HCT116 (cell line): ENCODE data around the gene HSPA1A. TPM values are rescaled to one million over a fixed set of nuclear protein-coding genes. Genes with fewer than 3 reads are reported as not detected.

Experiments used
- ATAC-seq: fragments of 200-7000 bp; cut with Tn5 transposase; 2 replicates; pipeline ENCODE4 v1.9.1; 2020; ENCODE audit warnings: mild to moderate bottlenecking, moderate library complexity
- BruUV-seq: library from RNA; stranded (reverse); fragments of 400-500 nt; replicated peaks from 2 replicates; lab custom pipeline; 2021; lab: Mats Ljungman, UMichigan
- CTCF ChIA-PET: fragments of 300-600 bp; sonication (Branson Sonifier 250); formaldehyde crosslinking; loops from one replicate; lab custom pipeline; 2021; ENCODE audit warnings: antibody characterized with exemption; lab: Charles Lee
- POLR2A ChIA-PET: fragments of 300-600, 350-600 bp; sonication (Branson Sonifier 250); formaldehyde crosslinking; loops from one replicate; lab custom pipeline; 2021; ENCODE audit warnings: antibody characterized with exemption; lab: Charles Lee
- RAD21 ChIA-PET, 2 experiments: fragments of 300-600 bp; sonication (Branson Sonifier 250); formaldehyde crosslinking; loops; one replicate each; lab custom pipeline; 2023; ENCODE audit warnings: low total read pairs in 2 of 2; ENCODE audit not compliant: uncharacterized antibody in 2 of 2, unreplicated experiment in 2 of 2, low non-redundant PET in 1 of 2; lab: Charles Lee
- DNase-seq: peaks from one replicate; pipeline ENCODE4 v3.0.0-alpha.2; 2010; ENCODE audit warnings: low read depth, low spot score
- H2AFZ ChIP-seq: fragments of 200-600 bp; shearing (Covaris generic), sonication (generic); 2 replicates; pipeline ENCODE4 v1.6.1; 2017; ENCODE audit warnings: low read depth, mixed run types, mixed read lengths, antibody characterized with exemption, low read length; ENCODE audit not compliant: poor library complexity, severe bottlenecking
- H3K27ac ChIP-seq: 2 replicates; pipeline ENCODE4 v1.5.1; 2012; ENCODE audit warnings: low read depth, low read length
- H3K27me3 ChIP-seq: fragments of 200-600 bp; sonication (generic); 2 replicates; pipeline ENCODE4 v1.6.1; 2016; ENCODE audit warnings: mixed run types, low read length, mixed read lengths; ENCODE audit not compliant: insufficient read depth
- H3K36me3 ChIP-seq, 2 experiments: fragments of 200-500 bp in 1 of 2; fragments of 200-600 bp in 1 of 2; sonication (Bioruptor generic) in 1 of 2; sonication (generic) in 1 of 2; 2 replicates each; pipeline versions ENCODE4 v1.5.1 to v1.6.1; 2014 to 2016; ENCODE audit warnings: low read length in 2 of 2, inconsistent platforms in 1 of 2, mixed read lengths in 1 of 2, mixed run types in 1 of 2; ENCODE audit not compliant: insufficient read depth in 2 of 2, control insufficient read depth in 1 of 2
- H3K4me1 ChIP-seq, 2 experiments: fragments of 200-600 bp in 1 of 2; sonication (generic) in 1 of 2; 2 replicates each; pipeline versions ENCODE4 v1.5.1 to v1.6.1; 2012 to 2017; ENCODE audit warnings: low read length in 2 of 2, inconsistent platforms in 1 of 2, mild to moderate bottlenecking in 1 of 2, mixed read lengths in 1 of 2, mixed run types in 1 of 2, moderate library complexity in 1 of 2; ENCODE audit not compliant: insufficient read depth in 2 of 2, control insufficient read depth in 1 of 2
- H3K4me2 ChIP-seq: fragments of 200-600 bp; sonication (generic); 2 replicates; pipeline ENCODE4 v1.6.1; 2017; ENCODE audit warnings: mixed run types, low read length, mixed read lengths
- H3K4me3 ChIP-seq, 2 experiments: fragments of 200-600 bp in 1 of 2; sonication (generic) in 1 of 2; replicated peaks in 1 of 2; 2 replicates each; pipeline ENCODE4 v1.5.1; 2011 to 2016; ENCODE audit warnings: low read length in 2 of 2, control low read depth in 1 of 2, low read depth in 1 of 2, mild to moderate bottlenecking in 1 of 2, mixed read lengths in 1 of 2, mixed run types in 1 of 2
- H3K79me2 ChIP-seq: fragments of 200-600 bp; sonication (generic); 2 replicates; pipeline ENCODE4 v1.6.1; 2017; ENCODE audit warnings: mild to moderate bottlenecking, mixed run types, low read length, moderate library complexity, mixed read lengths; ENCODE audit not compliant: insufficient read depth
- H3K9ac ChIP-seq: fragments of 200-600 bp; sonication (generic); 2 replicates; pipeline ENCODE4 v1.6.1; 2016; ENCODE audit warnings: low read length, mixed read lengths
- H3K9me2 ChIP-seq: fragments of 200-600 bp; sonication (generic), shearing (Covaris generic); 2 replicates; pipeline ENCODE4 v1.6.1; 2017; ENCODE audit warnings: mixed run types, mild to moderate bottlenecking, moderate library complexity; ENCODE audit not compliant: insufficient read depth
- H3K9me3 ChIP-seq, 2 experiments: fragments of 200-500 bp in 1 of 2; fragments of 200-600 bp in 1 of 2; sonication (Bioruptor generic) in 1 of 2; sonication (generic) in 1 of 2; 2 replicates each; pipeline ENCODE4 v1.6.1; 2014 to 2017; ENCODE audit warnings: low read length in 2 of 2, mixed read lengths in 2 of 2, inconsistent platforms in 1 of 2, low read depth in 1 of 2, mild to moderate bottlenecking in 1 of 2, mixed run types in 1 of 2, moderate library complexity in 1 of 2; ENCODE audit not compliant: control insufficient read depth in 1 of 2, insufficient read depth in 1 of 2
- H4K20me1 ChIP-seq: fragments of 200-600 bp; sonication (generic), shearing (Covaris generic); 2 replicates; pipeline ENCODE4 v1.6.1; 2017; ENCODE audit warnings: mixed run types, mild to moderate bottlenecking, moderate library complexity; ENCODE audit not compliant: insufficient read depth
- CBX3 ChIP-seq: IDR thresholded peaks from 2 replicates; pipeline ENCODE4 v1.6.1; 2012; ENCODE audit warnings: low read depth
- CEBPB ChIP-seq: IDR thresholded peaks from 2 replicates; pipeline ENCODE4 v1.6.1; 2012; ENCODE audit warnings: low read depth
- CTCF ChIP-seq, 3 experiments: fragments of 200-600 bp in 1 of 3; sonication (generic) in 1 of 3; IDR thresholded peaks in 2 of 3; conservative IDR thresholded peaks in 1 of 3; 2 replicates each; pipeline ENCODE4 v1.5.1; 2012 to 2017; ENCODE audit warnings: low read depth in 2 of 3, low read length in 2 of 3, antibody characterized with exemption in 1 of 3, borderline replicate concordance in 1 of 3, control low read depth in 1 of 3, mild to moderate bottlenecking in 1 of 3, mixed read lengths in 1 of 3, mixed run types in 1 of 3, moderate library complexity in 1 of 3; ENCODE audit not compliant: insufficient read depth in 1 of 3
- EGR1 ChIP-seq: IDR thresholded peaks from 2 replicates; pipeline ENCODE4 v1.6.1; 2012; ENCODE audit warnings: low read depth
- ELF1 ChIP-seq: IDR thresholded peaks from 2 replicates; pipeline ENCODE4 v1.6.1; 2012; ENCODE audit warnings: low read depth, borderline replicate concordance
- EZH2 ChIP-seq: fragments of 200-600 bp; sonication (generic); IDR thresholded peaks from 2 replicates; pipeline ENCODE4 v1.6.1; 2017; ENCODE audit warnings: antibody characterized with exemption, mixed run types
- EZH2phosphoT487 ChIP-seq: fragments of 200-600 bp; IDR thresholded peaks from 2 replicates; pipeline ENCODE4 v1.6.1; 2018; ENCODE audit warnings: antibody characterized with exemption, borderline replicate concordance
- JUND ChIP-seq: IDR thresholded peaks from 2 replicates; pipeline ENCODE4 v1.6.1; 2012
- POLR2A ChIP-seq: IDR thresholded peaks from 2 replicates; pipeline ENCODE4 v1.7.0; 2011; ENCODE audit warnings: borderline replicate concordance; ENCODE audit not compliant: insufficient read depth, insufficient read length; ENCODE audit errors: extremely low read depth
- POLR2AphosphoS5 ChIP-seq: IDR thresholded peaks from 2 replicates; pipeline ENCODE4 v1.6.1; 2011; ENCODE audit warnings: mild to moderate bottlenecking, low read depth, low read length, moderate library complexity
- RAD21 ChIP-seq: IDR thresholded peaks from 2 replicates; pipeline ENCODE4 v1.6.1; 2012; ENCODE audit warnings: low read depth, mild to moderate bottlenecking
- REST ChIP-seq: IDR thresholded peaks from 2 replicates; pipeline ENCODE4 v1.6.1; 2012; ENCODE audit warnings: low read depth
- SIN3A ChIP-seq: IDR thresholded peaks from 2 replicates; pipeline ENCODE4 v1.6.1; 2012; ENCODE audit warnings: low read depth
- SP1 ChIP-seq: IDR thresholded peaks from 2 replicates; pipeline ENCODE4 v1.6.1; 2012; ENCODE audit warnings: low read depth
- SRF ChIP-seq: IDR thresholded peaks from 2 replicates; pipeline ENCODE4 v1.6.1; 2012; ENCODE audit warnings: low read depth
- YY1 ChIP-seq: IDR thresholded peaks from 2 replicates; pipeline ENCODE4 v1.6.1; 2011; ENCODE audit warnings: low read length, low read depth, moderate library complexity, mild to moderate bottlenecking; ENCODE audit not compliant: insufficient replicate concordance; ENCODE audit errors: extremely low read depth
- ZBTB33 ChIP-seq: IDR thresholded peaks from 2 replicates; pipeline ENCODE4 v1.6.1; 2011; ENCODE audit warnings: mild to moderate bottlenecking, low read length, moderate library complexity; ENCODE audit not compliant: insufficient replicate concordance; ENCODE audit errors: extremely low read depth
- ZFX ChIP-seq: fragments of 450-650 bp; IDR thresholded peaks from 2 replicates; pipeline ENCODE4 v1.6.1; 2017
- ZNF274 ChIP-seq: fragments of 200-500 bp; sonication (Bioruptor generic); IDR thresholded peaks from 2 replicates; pipeline ENCODE4 v1.6.1; 2014; ENCODE audit warnings: mild to moderate bottlenecking, low read depth, low read length, inconsistent platforms
- intact Hi-C: fragments of 100-400 bp; cut with micrococcal nuclease; formaldehyde crosslinking; loops from 2 replicates; pipeline ENCODE4 v1.10.0; 2022
- total RNA-seq: library from RNA; stranded (reverse); gene quantifications from one replicate; pipeline ENCODE4 v1.2.1, GENCODE V29; 2021; ENCODE audit not compliant: unreplicated experiment

The HSPA1A gene
- total RNA-seq, 1 experiment from 2014 or later, result 5.0 TPM

- Histone ChIP-seq H3K4me1 (peaks cover 8 to 13% of the 10 kb centered on the region in 2 experiments), H3K9me2 (no peaks in the 10 kb centered on the region), H3K79me2 (peaks cover 10% of the 10 kb centered on the region; the same call in 1 of the 2 replicates), H2AFZ (no peak overlapping the region), H4K20me1 (no peaks in the 10 kb centered on the region), H3K4me3 (no peak overlapping the region), H3K36me3 (peaks cover 37 to 57% of the 10 kb centered on the region in 2 experiments), H3K27ac (no peak overlapping the region; the same call in 1 of the 2 replicates), H3K4me2 (no peak overlapping the region), H3K27me3 (no peaks in the 10 kb centered on the region), H3K9me3 (no peaks in the 10 kb centered on the region), H3K9ac (no peak overlapping the region)
- POLR2A ChIA-PET, result no interaction called here
- DNase-seq (no peak), ATAC-seq (no peak)
- CTCF ChIA-PET, result no interaction called here
- intact Hi-C loops, result no loop called here
- BruUV-seq, result TSS peak; percentile 27
- TF ChIP-seq CBX3 (no peak), SIN3A (no peak), RAD21 (no peak), ELF1 (no peak), YY1 (no peak), JUND (no peak), EZH2 (no peak), CEBPB (no peak), EGR1 (no peak), ZFX (no peak), SP1 (no peak), CTCF (IDR thresholded peaks at IDR 0.05 in 2 of 3, conservative IDR thresholded peaks at IDR 0.05 in 1 of 3; ENCODE audit: borderline replicate concordance in 1 of 3, insufficient read depth in 1 of 3, low read depth in 2 of 3, low read length in 2 of 3) (no peak), ZBTB33 (no peak), ZNF274 (no peak), POLR2AphosphoS5 (no peak), EZH2phosphoT487 (no peak), SRF (no peak), POLR2A (no peak), REST (no peak)
- RAD21 ChIA-PET, result no interaction called here
These were observed 33.1 kb upstream of the HSPA1A start for GRCh38 chr6:31782126-31782855.
